H1 (cell line): ENCODE measurements around the gene LRP5. TPM values are rescaled to one million over a fixed set of nuclear protein-coding genes. Genes with fewer than 3 reads are reported as not detected.

ENCODE experiments used
- BRCA1 ChIP-seq: IDR thresholded peaks from 2 replicates; pipeline ENCODE4 v1.6.1; 2012; ENCODE audit warnings: low read depth, low read length, improper control_type of control experiment
- CHD1 ChIP-seq: IDR thresholded peaks from 2 replicates; pipeline ENCODE4 v1.6.1; 2012; ENCODE audit warnings: low read depth, low read length, improper control_type of control experiment
- CREB1 ChIP-seq: IDR thresholded peaks from 2 replicates; pipeline ENCODE4 v1.6.1; 2012; ENCODE audit warnings: inconsistent platforms
- FOSL1 ChIP-seq: IDR thresholded peaks from 2 replicates; pipeline ENCODE4 v1.6.1; 2011; ENCODE audit warnings: mild to moderate bottlenecking, low read depth, low read length, moderate library complexity; ENCODE audit not compliant: insufficient read depth
- MAFK ChIP-seq: IDR thresholded peaks from 2 replicates; pipeline ENCODE4 v1.6.1; 2012; ENCODE audit warnings: low read depth, mild to moderate bottlenecking, improper control_type of control experiment, low read length
- NRF1 ChIP-seq: IDR thresholded peaks from 2 replicates; pipeline ENCODE4 v1.6.1; 2011; ENCODE audit warnings: mild to moderate bottlenecking, low read depth, low read length, improper control_type of control experiment
- SP2 ChIP-seq: IDR thresholded peaks from 2 replicates; pipeline ENCODE4 v1.6.1; 2012; ENCODE audit warnings: mild to moderate bottlenecking, low read length, inconsistent platforms
- polyA plus RNA-seq, 7 experiments: library from polyadenylated mRNA; depleted of rRNA in 3 of 7; stranded (reverse) in 5 of 7; unstranded in 2 of 7; fragments of >200 nt in 5 of 7; fragments of 200-250 nt in 2 of 7; gene quantifications; 1 replicate in 5 of 7; 2 replicates in 1 of 7; 4 replicates in 1 of 7; pipeline versions ENCODE4 v1.2.1 to v1.2.3, GENCODE V29; 2011 to 2013; ENCODE audit warnings: missing spikeins in 2 of 7, mixed read lengths in 2 of 7
- total RNA-seq: library from RNA; stranded (reverse); fragmentation: NEBNext Ultra II Directional; extraction: Animal tissue kit (Norgen Biotek cat#: 25700); gene quantifications from 2 replicates; pipeline ENCODE4 v1.2.1, GENCODE V29; 2021

The LRP5 gene
- total and polyA plus RNA-seq, 2 of the 8 experiments (the other 6 are each of a cell fraction or from before 2014, with no cell fraction given): 19.0 to 38.9 TPM

GRCh38 chr11:68270196-68271022 lies 42.0 kb upstream of the LRP5 start (continued):
- TF ChIP-seq FOSL1: no peak
- no peak for TF ChIP-seq CREB1
- TF ChIP-seq SP2: no peak
- no peak for TF ChIP-seq BRCA1
- TF ChIP-seq MAFK: no peak
- no peak for TF ChIP-seq CHD1
- no peak for TF ChIP-seq NRF1
